ENCODE results near the gene MRPL52.

MRPL52 gene

DNA sequence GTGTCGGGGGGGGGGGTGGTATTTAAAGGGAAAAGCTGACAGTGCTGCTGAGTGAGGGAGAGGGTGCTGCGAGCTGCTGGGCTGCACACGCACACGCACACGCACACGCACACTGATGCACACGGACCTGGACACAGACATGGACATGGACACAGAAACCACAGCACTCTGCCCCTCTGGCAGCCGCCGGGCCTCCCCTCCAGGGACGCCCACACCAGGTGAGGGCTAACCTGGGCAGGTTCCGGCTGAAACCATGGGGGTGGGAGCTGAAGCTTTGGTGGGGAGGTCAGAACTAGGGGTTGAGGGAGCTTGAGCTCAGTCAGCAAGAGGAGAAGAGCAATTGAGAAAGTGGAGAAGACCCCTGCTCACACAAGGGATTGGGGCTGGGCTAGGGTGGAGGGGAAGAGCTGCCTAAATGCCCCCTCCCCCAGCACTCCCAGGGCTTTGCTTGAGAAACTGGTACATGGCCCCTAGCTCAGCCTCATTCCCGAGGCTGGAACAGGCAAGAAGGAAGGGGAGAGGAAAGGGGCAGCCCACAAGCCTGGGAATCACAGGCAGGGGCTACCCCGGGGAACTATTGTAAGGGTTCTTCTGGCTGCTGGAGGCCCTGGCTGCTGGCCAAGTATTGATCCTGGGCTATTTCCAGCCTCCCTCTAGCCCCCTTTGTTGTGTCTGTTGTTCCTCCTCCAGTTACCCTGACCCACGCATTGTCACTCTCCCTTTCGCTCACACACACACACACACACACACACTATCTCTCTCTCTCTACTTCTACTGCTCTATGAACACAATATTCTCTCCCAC is 53.7 kb downstream of the MRPL52 start, which contains the start of gene REM2:
Gene REM2, plus strand, starts transcription at position 50 of the 804 bp plus-strand sequence. Its CDS starts 66 bp downstream, at position 116.
- no peak for DNase-seq (ENCODE audit: low read depth in 2 of 2)

DNA sequence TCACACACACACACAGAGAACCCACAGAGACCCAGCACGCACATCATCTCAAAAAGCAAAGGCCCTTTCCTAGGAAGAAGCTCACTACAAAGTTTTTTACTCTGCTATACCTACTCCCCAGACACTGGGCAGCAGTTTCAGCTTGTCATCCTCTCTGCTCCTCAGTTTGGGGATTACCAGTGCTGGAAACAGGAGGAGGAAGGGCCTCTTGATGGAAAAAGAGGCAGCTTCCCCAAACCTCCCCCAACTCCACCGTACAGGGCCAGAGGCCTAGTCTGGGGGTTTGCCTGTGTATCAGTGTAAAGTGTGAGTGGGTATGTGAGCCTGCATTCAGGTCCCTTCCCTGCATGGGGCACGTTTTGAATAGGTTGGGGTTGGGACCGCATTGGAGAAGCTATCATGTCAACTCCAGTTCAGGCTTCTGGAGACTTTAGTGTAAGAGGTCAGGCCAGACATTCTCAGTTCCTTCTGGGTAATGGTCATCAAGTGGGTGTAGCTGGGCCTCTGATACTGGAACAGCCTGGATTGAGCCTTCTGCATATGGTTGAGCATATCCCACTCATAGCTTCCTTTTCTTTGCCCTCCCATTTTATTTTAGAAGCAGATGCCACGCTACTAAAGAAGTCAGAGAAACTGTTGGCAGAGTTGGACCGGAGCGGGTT is 54.5 kb downstream of the MRPL52 start:
- DNase-seq (ENCODE audit: low read depth in 2 of 2), result no peak

Data from stimulated activated CD8-positive, alpha-beta memory T cell treated with anti-CD3 and anti-CD28 coated beads, Interleukin-2, amount 100 ng/mL, for 48 hours (primary cell).